Caco-2 (cell line): ENCODE results near the gene XIRP2. TPM values are rescaled to one million over a fixed set of nuclear protein-coding genes. Genes with fewer than 3 reads are reported as not detected.

Source experiments
- BruUV-seq: library from RNA; stranded (reverse); fragments of 400-500 nt; replicated peaks from 2 replicates; lab custom pipeline; 2021; lab: Mats Ljungman, UMichigan
- CTCF ChIA-PET: fragments of 300-600 bp; sonication (Branson Sonifier 250); formaldehyde crosslinking; loops from one replicate; lab custom pipeline; 2022; ENCODE audit warnings: antibody characterized with exemption; lab: Charles Lee
- POLR2A ChIA-PET: fragments of 300-600 bp; sonication (Branson Sonifier 250); formaldehyde crosslinking; loops from one replicate; lab custom pipeline; 2022; ENCODE audit warnings: antibody characterized with exemption; lab: Charles Lee
- DNase-seq, 2 experiments: peaks; one replicate each; pipeline versions ENCODE4 v3.0.0 to v3.0.0-alpha.2; 2020 to 2022
- H3K27me3 ChIP-seq: replicated peaks from 2 replicates; pipeline ENCODE4 v1.6.0; 2011; ENCODE audit warnings: low read length; ENCODE audit not compliant: control insufficient read depth, insufficient read depth
- H3K36me3 ChIP-seq: 2 replicates; pipeline ENCODE4 v1.5.1; 2011; ENCODE audit warnings: low read length; ENCODE audit not compliant: control insufficient read depth, insufficient read depth
- H3K4me1 ChIP-seq: fragments of 250-450 bp; sonication (Bioruptor Pico); 2 replicates; pipeline ENCODE4 v1.5.1; 2020; ENCODE audit warnings: mild to moderate bottlenecking
- H3K4me3 ChIP-seq: 2 replicates; pipeline ENCODE4 v1.5.1; 2011; ENCODE audit warnings: low read depth, mild to moderate bottlenecking, control low read depth, low read length
- H3K9me3 ChIP-seq: fragments of 250-450 bp; sonication (Bioruptor Pico); 2 replicates; pipeline ENCODE4 v1.5.1; 2020; ENCODE audit warnings: mild to moderate bottlenecking, moderate library complexity
- H3K27ac Mint-ChIP-seq: one replicate; pipeline ENCODE4 v1.8.0; 2022; ENCODE audit warnings: mixed read lengths; ENCODE audit not compliant: unreplicated experiment
- H3K27me3 Mint-ChIP-seq: one replicate; pipeline ENCODE4 v1.8.0; 2022; ENCODE audit warnings: mixed read lengths; ENCODE audit not compliant: insufficient read depth, unreplicated experiment
- H3K36me3 Mint-ChIP-seq: one replicate; pipeline ENCODE4 v1.8.0; 2022; ENCODE audit warnings: mild to moderate bottlenecking, mixed read lengths; ENCODE audit not compliant: insufficient read depth, unreplicated experiment
- H3K4me1 Mint-ChIP-seq: one replicate; pipeline ENCODE4 v1.8.0; 2022; ENCODE audit warnings: low read depth, mixed read lengths; ENCODE audit not compliant: unreplicated experiment
- H3K4me3 Mint-ChIP-seq: one replicate; pipeline ENCODE4 v1.8.0; 2022; ENCODE audit warnings: mild to moderate bottlenecking, moderate library complexity, mixed read lengths; ENCODE audit not compliant: unreplicated experiment
- H3K9me3 Mint-ChIP-seq: one replicate; pipeline ENCODE4 v1.8.0; 2022; ENCODE audit warnings: mixed read lengths; ENCODE audit not compliant: unreplicated experiment
- CTCF ChIP-seq, 2 experiments: fragments of 200-600 bp in 1 of 2; IDR thresholded peaks; 1 replicate in 1 of 2; 2 replicates in 1 of 2; pipeline versions ENCODE4 v1.5.1 to v1.8.0; 2011 to 2022; ENCODE audit warnings: antibody characterized with exemption in 1 of 2, control low read depth in 1 of 2, inconsistent platforms in 1 of 2, low read depth in 1 of 2, low read length in 1 of 2, mild to moderate bottlenecking in 1 of 2, moderate library complexity in 1 of 2; ENCODE audit not compliant: insufficient read depth in 1 of 2, severe bottlenecking in 1 of 2, unreplicated experiment in 1 of 2
- intact Hi-C: fragments of 100-400 bp; cut with micrococcal nuclease; formaldehyde crosslinking; loops from one replicate; pipeline ENCODE4 v1.10.0; 2022; ENCODE audit not compliant: unreplicated experiment
- total RNA-seq: library from RNA; stranded (reverse); gene quantifications from 2 replicates; pipeline ENCODE4 v1.2.3, GENCODE V29; 2022

Gene XIRP2
- total RNA-seq, 1 experiment from 2014 or later: not detected

GRCh38 chr2:167253025-167253424 lies 364.7 kb downstream of the XIRP2 start:
- Mint-ChIP-seq H3K27me3 (peaks cover 19% of the 10 kb centered on the region), H3K27ac (no peak overlapping the region), H3K36me3 (no peaks in the 10 kb centered on the region), H3K9me3 (no peaks in the 10 kb centered on the region), H3K4me3 (no peak overlapping the region), H3K4me1 (no peaks in the 10 kb centered on the region)
- TF ChIP-seq CTCF (IDR thresholded peaks at IDR 0.05; ENCODE audit: insufficient read depth in 1 of 2, low read depth in 1 of 2, low read length in 1 of 2, severe bottlenecking in 1 of 2, unreplicated experiment in 1 of 2): no peak
- H3K36me3 ChIP-seq: no peaks in the 10 kb centered on the region
- H3K4me1 ChIP-seq: no peaks in the 10 kb centered on the region
- ChIA-PET CTCF (no interaction called here), POLR2A (no interaction called here)
- no peaks in the 10 kb centered on the region for H3K27me3 ChIP-seq
- no peak for DNase-seq
- no TSS peak for BruUV-seq
- intact Hi-C loops: no loop called here
- no peak overlapping the region for H3K4me3 ChIP-seq
- H3K9me3 ChIP-seq: no peaks in the 10 kb centered on the region

GRCh38 chr2:167254721-167255120 lies 366.4 kb downstream of the XIRP2 start:
- Histone ChIP-seq H3K36me3 (no peaks in the 10 kb centered on the region), H3K4me1 (no peaks in the 10 kb centered on the region), H3K27me3 (no peaks in the 10 kb centered on the region), H3K9me3 (no peaks in the 10 kb centered on the region), H3K4me3 (no peak overlapping the region)
- intact Hi-C loops: no loop called here
- ChIA-PET CTCF (no interaction called here), POLR2A (no interaction called here)
- Mint-ChIP-seq H3K4me3 (no peak overlapping the region), H3K9me3 (no peaks in the 10 kb centered on the region), H3K27ac (no peak overlapping the region), H3K27me3 (peaks cover 7% of the 10 kb centered on the region), H3K4me1 (no peaks in the 10 kb centered on the region), H3K36me3 (no peaks in the 10 kb centered on the region)
- DNase-seq: no peak
- BruUV-seq: no TSS peak
- no peak for TF ChIP-seq CTCF (IDR thresholded peaks at IDR 0.05; ENCODE audit: insufficient read depth in 1 of 2, low read depth in 1 of 2, low read length in 1 of 2, severe bottlenecking in 1 of 2, unreplicated experiment in 1 of 2)

GRCh38 chr2:167258712-167259111 lies 370.4 kb downstream of the XIRP2 start:
- no TSS peak for BruUV-seq
- no peaks in the 10 kb centered on the region for H3K4me1 Mint-ChIP-seq
- no peaks in the 10 kb centered on the region for H3K27me3 ChIP-seq
- H3K9me3 Mint-ChIP-seq: no peaks in the 10 kb centered on the region
- intact Hi-C loops: no loop called here
- no peak overlapping the region for H3K27ac Mint-ChIP-seq
- H3K9me3 ChIP-seq: no peaks in the 10 kb centered on the region
- no peaks in the 10 kb centered on the region for H3K36me3 ChIP-seq
- ChIA-PET CTCF (no interaction called here), POLR2A (no interaction called here)
- no peaks in the 10 kb centered on the region for H3K4me1 ChIP-seq
- H3K4me3 Mint-ChIP-seq: no peak overlapping the region
- no peak for DNase-seq
- peaks cover 2% of the 10 kb centered on the region for H3K27me3 Mint-ChIP-seq
- H3K4me3 ChIP-seq: no peak overlapping the region
- TF ChIP-seq CTCF (IDR thresholded peaks at IDR 0.05; ENCODE audit: insufficient read depth in 1 of 2, low read depth in 1 of 2, low read length in 1 of 2, severe bottlenecking in 1 of 2, unreplicated experiment in 1 of 2): no peak
- H3K36me3 Mint-ChIP-seq: no peaks in the 10 kb centered on the region
